BJ (cell line): ENCODE measurements around the gene ZNF613. TPM values are rescaled to one million over a fixed set of nuclear protein-coding genes. Genes with fewer than 3 reads are reported as not detected.

Experiments
- CTCF ChIA-PET: fragments of 350-600 bp; formaldehyde crosslinking; extraction: SDS; loops from one replicate; lab custom pipeline; 2021; ENCODE audit warnings: antibody characterized with exemption, inconsistent platforms; lab: Yijun Ruan, JAX
- POLR2A ChIA-PET: fragments of 300-600 bp; sonication (Branson Sonifier 250); formaldehyde crosslinking; extraction: SDS; loops from one replicate; lab custom pipeline; 2021; ENCODE audit warnings: antibody characterized with exemption; lab: Charles Lee
- DNase-seq: peaks from one replicate; pipeline ENCODE4 v3.0.0-alpha.2; 2011; ENCODE audit warnings: low read depth
- H3K27me3 ChIP-seq: 2 replicates; pipeline ENCODE4 v1.6.0; 2011; ENCODE audit warnings: low read length; ENCODE audit not compliant: control insufficient read depth, insufficient read depth
- H3K36me3 ChIP-seq: 2 replicates; pipeline ENCODE4 v1.5.1; 2011; ENCODE audit warnings: low read length; ENCODE audit not compliant: control insufficient read depth, insufficient read depth
- H3K4me3 ChIP-seq: 2 replicates; pipeline ENCODE4 v1.5.1; 2011; ENCODE audit warnings: low read depth, mild to moderate bottlenecking, control low read depth, low read length
- CTCF ChIP-seq: IDR thresholded peaks from 2 replicates; pipeline ENCODE4 v1.5.1; 2011; ENCODE audit warnings: low read depth, mild to moderate bottlenecking, control low read depth, inconsistent platforms, low read length, moderate library complexity; ENCODE audit not compliant: insufficient read depth
- polyA plus RNA-seq: library from polyadenylated mRNA; depleted of rRNA; stranded (reverse); fragments of >200 nt; gene quantifications from 2 replicates; pipeline ENCODE4 v1.2.3, GENCODE V29; 2011

ZNF613 gene
- polyA plus RNA-seq, 1 experiment = 5.1 TPM

- TF ChIP-seq CTCF = no peak
- Histone ChIP-seq H3K4me3 (no peak overlapping the region), H3K27me3 (no peaks in the 10 kb centered on the region), H3K36me3 (peaks cover 8% of the 10 kb centered on the region)
- no peak for DNase-seq
- ChIA-PET POLR2A (no interaction called here), CTCF (no interaction called here)
Observed at GRCh38 chr19:51889934-51890333, 37.3 kb upstream of the ZNF613 start.

GRCh38 chr19:51891193-51891747 is 36.0 kb upstream of the ZNF613 start:
- POLR2A ChIA-PET = no interaction called here

GRCh38 chr19:51901860-51902259 is 25.4 kb upstream of the ZNF613 start:
- POLR2A ChIA-PET = no interaction called here
- H3K4me3 ChIP-seq = no peak overlapping the region
- no peak for TF ChIP-seq CTCF
- H3K27me3 ChIP-seq = no peaks in the 10 kb centered on the region
- CTCF ChIA-PET = no interaction called here
- H3K36me3 ChIP-seq = peaks cover 1% of the 10 kb centered on the region; the same call in 1 of the 2 replicates
- no peak for DNase-seq

More at GRCh38 chr19:51891193-51891747, 36.0 kb upstream of the ZNF613 start:
- no peak for TF ChIP-seq CTCF
- no peak for DNase-seq
- Histone ChIP-seq H3K27me3 (no peaks in the 10 kb centered on the region), H3K4me3 (no peak overlapping the region), H3K36me3 (peaks cover 14% of the 10 kb centered on the region)
- CTCF ChIA-PET = no interaction called here

- CTCF ChIA-PET = interaction anchor here (1.2 to 1.3 kb wide), 2 partner anchors 14 to 18 kb away, joined by 3 to 4 read pairs; no protein-coding TSS in a partner anchor
- POLR2A ChIA-PET = no interaction called here
- Histone ChIP-seq H3K27me3 (peaks cover 3% of the 10 kb centered on the region; the same call in 1 of the 2 replicates), H3K4me3 (no peak overlapping the region), H3K36me3 (peaks cover 1% of the 10 kb centered on the region; the same call in 1 of the 2 replicates)
- no peak for DNase-seq
- no peak for TF ChIP-seq CTCF
Observed at GRCh38 chr19:51903192-51903591, 24.1 kb upstream of the ZNF613 start.

- peak within 1 kb of the TSS; percentile 71 for H3K4me3 ChIP-seq
- CTCF ChIA-PET = interaction anchor here (1.3 kb wide), 1 partner anchor 19 kb away, joined by 4 read pairs; no protein-coding TSS in a partner anchor
- TF ChIP-seq CTCF = no peak
- H3K27me3 ChIP-seq = peaks cover 3% of the 10 kb centered on the region; the same call in 1 of the 2 replicates
- DNase-seq = no peak
- no peaks in the 10 kb centered on the region for H3K36me3 ChIP-seq
- POLR2A ChIA-PET = no interaction called here
Observed at GRCh38 chr19:51904331-51905165, 22.7 kb upstream of the ZNF613 start, which contains the start of gene ZNF649. Gene ZNF649, minus strand, starts transcription at chr19:51905017. Its CDS starts 4,910 bp downstream, at chr19:51900107.
